Esophagus squamous epithelium (tissue), 4 donors: Measurements from ENCODE around the gene CBLL2.

Experiments
- POLR2A ChIP-seq, 4 donors: fragments of 450-650 bp; IDR thresholded peaks; one replicate each; pipeline ENCODE4 v1.6.1; 2017; ENCODE audit warnings: antibody characterized with exemption in 4 of 4, mild to moderate bottlenecking in 4 of 4, moderate library complexity in 3 of 4
- TF ChIP-seq, protein P1 (sequence below), 6 experiments: fragments of 450-650 bp in 4 of 6; fragments of 200-600 bp in 2 of 6; sonication (generic) in 2 of 6; IDR thresholded peaks; one replicate each; pipeline ENCODE4 v1.5.1; 2016 to 2019; ENCODE audit warnings: antibody characterized with exemption in 6 of 6, mild to moderate bottlenecking in 4 of 6, moderate library complexity in 4 of 6

GRCh38 chrX:22310779-22311178 is 38.1 kb downstream of the CBLL2 start:
- TF ChIP-seq, protein P1, sequence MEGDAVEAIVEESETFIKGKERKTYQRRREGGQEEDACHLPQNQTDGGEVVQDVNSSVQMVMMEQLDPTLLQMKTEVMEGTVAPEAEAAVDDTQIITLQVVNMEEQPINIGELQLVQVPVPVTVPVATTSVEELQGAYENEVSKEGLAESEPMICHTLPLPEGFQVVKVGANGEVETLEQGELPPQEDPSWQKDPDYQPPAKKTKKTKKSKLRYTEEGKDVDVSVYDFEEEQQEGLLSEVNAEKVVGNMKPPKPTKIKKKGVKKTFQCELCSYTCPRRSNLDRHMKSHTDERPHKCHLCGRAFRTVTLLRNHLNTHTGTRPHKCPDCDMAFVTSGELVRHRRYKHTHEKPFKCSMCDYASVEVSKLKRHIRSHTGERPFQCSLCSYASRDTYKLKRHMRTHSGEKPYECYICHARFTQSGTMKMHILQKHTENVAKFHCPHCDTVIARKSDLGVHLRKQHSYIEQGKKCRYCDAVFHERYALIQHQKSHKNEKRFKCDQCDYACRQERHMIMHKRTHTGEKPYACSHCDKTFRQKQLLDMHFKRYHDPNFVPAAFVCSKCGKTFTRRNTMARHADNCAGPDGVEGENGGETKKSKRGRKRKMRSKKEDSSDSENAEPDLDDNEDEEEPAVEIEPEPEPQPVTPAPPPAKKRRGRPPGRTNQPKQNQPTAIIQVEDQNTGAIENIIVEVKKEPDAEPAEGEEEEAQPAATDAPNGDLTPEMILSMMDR (IDR thresholded peaks at IDR 0.05) = no peak
- TF ChIP-seq POLR2A (IDR thresholded peaks at IDR 0.05) = no peak
